GM19238 (cell line): Measurements from ENCODE around the gene MCCC2.
"Not testable (repeated sequence)": the region's sequence is repeated elsewhere in the genome, so short reads cannot be mapped to it uniquely, and the experiment has no call there.

ENCODE experiments used
- DNase-seq: peaks from one replicate; pipeline ENCODE4 v3.0.0; 2011; ENCODE audit warnings: low spot score; ENCODE audit not compliant: insufficient read length

Gene MCCC2

GRCh38 chr5:71586941-71587765 is at the start of gene MCCC2:
Gene MCCC2 (plus strand): TSS chr5:71587340. CDS start chr5:71587426, 86 bp downstream.
- peak; percentile 90 for DNase-seq

- DNase-seq = no peak
These were observed 49.5 kb upstream of the MCCC2 start for GRCh38 chr5:71537687-71538086.

GRCh38 chr5:71550885-71551284 is 36.3 kb upstream of the MCCC2 start:
- DNase-seq = not testable (repeated sequence)

GRCh38 chr5:71551582-71551981 is 35.6 kb upstream of the MCCC2 start:
- not testable (repeated sequence) for DNase-seq

- not testable (repeated sequence) for DNase-seq
These were observed 35.0 kb upstream of the MCCC2 start for GRCh38 chr5:71552026-71552749.

GRCh38 chr5:71563161-71563560 is 24.0 kb upstream of the MCCC2 start:
- no peak for DNase-seq

- no peak for DNase-seq
These were observed 22.2 kb upstream of the MCCC2 start for GRCh38 chr5:71564895-71565294.

- no peak for DNase-seq
These were observed 17.2 kb upstream of the MCCC2 start for GRCh38 chr5:71569748-71570509.

- not testable (repeated sequence) for DNase-seq
These were observed 15.3 kb upstream of the MCCC2 start for GRCh38 chr5:71571811-71572210.

GRCh38 chr5:71573591-71573990 is 13.5 kb upstream of the MCCC2 start:
- no peak for DNase-seq

GRCh38 chr5:71575588-71575987 is 11.6 kb upstream of the MCCC2 start:
- not testable (repeated sequence) for DNase-seq

- no peak for DNase-seq
These were observed 10.9 kb upstream of the MCCC2 start for GRCh38 chr5:71576241-71576640.

- DNase-seq = not testable (repeated sequence)
These were observed 9.3 kb upstream of the MCCC2 start for GRCh38 chr5:71577839-71578238.

- DNase-seq = no peak
These were observed 4.1 kb upstream of the MCCC2 start for GRCh38 chr5:71582945-71583584.

- DNase-seq = no peak
These were observed 844 bp upstream of the MCCC2 start for GRCh38 chr5:71586052-71586940.

GRCh38 chr5:71587766-71588532 is 809 bp downstream of the MCCC2 start:
- DNase-seq = no peak

GRCh38 chr5:71588533-71588885 is 1.4 kb downstream of the MCCC2 start:
- DNase-seq = no peak

GRCh38 chr5:71589903-71590302 is 2.8 kb downstream of the MCCC2 start:
- peak; percentile 18 for DNase-seq

GRCh38 chr5:71591100-71591499 is 4.0 kb downstream of the MCCC2 start:
- no peak for DNase-seq

GRCh38 chr5:71596169-71596568 is 9.0 kb downstream of the MCCC2 start:
- DNase-seq = no peak
